Amniotic stem cell (primary cell): Measurements from ENCODE around the gene CCDC157.
"Not testable (repeated sequence)": the region's sequence is repeated elsewhere in the genome, so short reads cannot be mapped to it uniquely, and the experiment has no call there.

Experiments
- DNase-seq: peaks from one replicate; lab custom pipeline; 2025; lab: John Stamatoyannopoulos, UW

CCDC157 gene

GRCh38 chr22:30326255-30326705 is 30.5 kb upstream of the CCDC157 start:
- DNase-seq = no peak

- DNase-seq = peak; percentile 73
Observed at GRCh38 chr22:30326706-30327362, 30.0 kb upstream of the CCDC157 start, which contains the start of gene TBC1D10A. TSS of gene TBC1D10A (minus strand) at chr22:30326941. CDS start at chr22:30326881, 60 bp downstream.

- no peak for DNase-seq
Observed at GRCh38 chr22:30327864-30328345, 28.9 kb upstream of the CCDC157 start.

- DNase-seq = no peak
Observed at GRCh38 chr22:30328466-30329049, 28.2 kb upstream of the CCDC157 start.

- no peak for DNase-seq
Observed at GRCh38 chr22:30332551-30332950, 24.3 kb upstream of the CCDC157 start.

- DNase-seq = no peak
Observed at GRCh38 chr22:30332994-30333706, 23.7 kb upstream of the CCDC157 start.

- DNase-seq = no peak
Observed at GRCh38 chr22:30333707-30334087, 23.1 kb upstream of the CCDC157 start.

- DNase-seq = no peak
Observed at GRCh38 chr22:30334646-30335045, 22.2 kb upstream of the CCDC157 start.

- DNase-seq = no peak
Observed at GRCh38 chr22:30335236-30335635, 21.6 kb upstream of the CCDC157 start.

GRCh38 chr22:30336752-30337460 is 19.9 kb upstream of the CCDC157 start:
- DNase-seq = no peak

GRCh38 chr22:30337461-30337778 is 19.4 kb upstream of the CCDC157 start:
- no peak for DNase-seq

GRCh38 chr22:30338341-30338740 is 18.5 kb upstream of the CCDC157 start:
- not testable (repeated sequence) for DNase-seq

- no peak for DNase-seq
Observed at GRCh38 chr22:30338802-30339201, 18.0 kb upstream of the CCDC157 start.

- DNase-seq = no peak
Observed at GRCh38 chr22:30340911-30341685, 15.7 kb upstream of the CCDC157 start.

- no peak for DNase-seq
Observed at GRCh38 chr22:30344447-30345200, 12.2 kb upstream of the CCDC157 start.

- no peak for DNase-seq
Observed at GRCh38 chr22:30347255-30347892, 9.4 kb upstream of the CCDC157 start.

- DNase-seq = no peak
Observed at GRCh38 chr22:30348404-30348803, 8.4 kb upstream of the CCDC157 start.

GRCh38 chr22:30348809-30349208 is 8.0 kb upstream of the CCDC157 start:
- no peak for DNase-seq

GRCh38 chr22:30351226-30351625 is 5.6 kb upstream of the CCDC157 start:
- DNase-seq = no peak

GRCh38 chr22:30354644-30355043 is 2.2 kb upstream of the CCDC157 start:
- DNase-seq = no peak

- DNase-seq = no peak
Observed at GRCh38 chr22:30357236-30357570, 396 bp downstream of the CCDC157 start.
